Activated naive CD4-positive, alpha-beta T cell treated with anti-CD3 and anti-CD28 coated beads, Interleukin-2, amount 10 ng/mL, durations not matched to agents 7 days and 5 days (primary cell): ENCODE data around the gene CCM2L.
A peak's percentile ranks its signal among the peaks of the same experiment; 100 is the strongest.

Experiments used
- CTCF ChIA-PET: fragments of 350-600 bp; sonication (Branson Sonifier 250); formaldehyde crosslinking; loops from one replicate; lab custom pipeline; 2021; ENCODE audit warnings: antibody characterized with exemption; lab: Charles Lee
- DNase-seq: peaks from one replicate; pipeline ENCODE4 v3.0.0-alpha.2; 2020
- H3K27ac Mint-ChIP-seq: one replicate; pipeline ENCODE4 v1.8.0; 2021; ENCODE audit warnings: mild to moderate bottlenecking, moderate library complexity, mixed read lengths
- H3K27me3 Mint-ChIP-seq: one replicate; pipeline ENCODE4 v1.8.0; 2021; ENCODE audit warnings: mild to moderate bottlenecking, mixed read lengths
- H3K36me3 Mint-ChIP-seq: one replicate; pipeline ENCODE4 v1.8.0; 2021; ENCODE audit warnings: mixed read lengths
- H3K4me1 Mint-ChIP-seq: one replicate; pipeline ENCODE4 v1.8.0; 2021; ENCODE audit warnings: mixed read lengths
- H3K4me3 Mint-ChIP-seq: one replicate; pipeline ENCODE4 v1.8.0; 2021; ENCODE audit warnings: mild to moderate bottlenecking, moderate library complexity, mixed read lengths
- H3K9me3 Mint-ChIP-seq: one replicate; pipeline ENCODE4 v1.8.0; 2021; ENCODE audit warnings: mixed read lengths

The CCM2L gene

GRCh38 chr20:32010101-32010500 lies at the start of gene CCM2L:
CCM2L (plus strand) TSS chr20:32010438; CDS start chr20:32010455, 17 bp downstream.
- H3K36me3 Mint-ChIP-seq, result no peaks in the 10 kb centered on the region
- peaks cover 39% of the 10 kb centered on the region for H3K27me3 Mint-ChIP-seq
- H3K27ac Mint-ChIP-seq, result no peak within 1 kb of the TSS
- peaks cover 11% of the 10 kb centered on the region for H3K4me1 Mint-ChIP-seq
- H3K9me3 Mint-ChIP-seq, result no peaks in the 10 kb centered on the region
- no peak within 1 kb of the TSS for H3K4me3 Mint-ChIP-seq
- DNase-seq, result no peak
- CTCF ChIA-PET, result no interaction called here

- peaks cover 67% of the 10 kb centered on the region for H3K27me3 Mint-ChIP-seq
- no peak overlapping the region for H3K4me3 Mint-ChIP-seq
- H3K4me1 Mint-ChIP-seq, result peaks cover 4% of the 10 kb centered on the region
- no peak for DNase-seq
- H3K36me3 Mint-ChIP-seq, result no peaks in the 10 kb centered on the region
- CTCF ChIA-PET, result no interaction called here
- H3K9me3 Mint-ChIP-seq, result no peaks in the 10 kb centered on the region
- no peak overlapping the region for H3K27ac Mint-ChIP-seq
These were observed 47.5 kb upstream of the CCM2L start for GRCh38 chr20:31962761-31963160.

GRCh38 chr20:31963889-31964288 lies 46.3 kb upstream of the CCM2L start:
- H3K36me3 Mint-ChIP-seq, result no peaks in the 10 kb centered on the region
- CTCF ChIA-PET, result interaction anchor here (1.0 kb wide), 1 partner anchor 108 kb away, joined by 3 read pairs; no protein-coding TSS in a partner anchor
- H3K4me1 Mint-ChIP-seq, result peaks cover 8% of the 10 kb centered on the region
- no peak overlapping the region for H3K4me3 Mint-ChIP-seq
- H3K27ac Mint-ChIP-seq, result no peak overlapping the region
- no peaks in the 10 kb centered on the region for H3K9me3 Mint-ChIP-seq
- peaks cover 75% of the 10 kb centered on the region for H3K27me3 Mint-ChIP-seq
- no peak for DNase-seq

GRCh38 chr20:31966991-31967655 lies 43.1 kb upstream of the CCM2L start:
- Mint-ChIP-seq H3K9me3 (no peaks in the 10 kb centered on the region), H3K36me3 (no peaks in the 10 kb centered on the region), H3K4me3 (peak overlapping the region; percentile 46), H3K4me1 (peaks cover 10% of the 10 kb centered on the region), H3K27ac (no peak overlapping the region), H3K27me3 (peaks cover 75% of the 10 kb centered on the region)
- no peak for DNase-seq
- CTCF ChIA-PET, result interaction anchor here (1.0 to 1.5 kb wide), 2 partner anchors 14 to 59 kb away, joined by 3 to 7 read pairs; partner anchors contain the start of gene PDRG1

- Mint-ChIP-seq H3K4me1 (peaks cover 10% of the 10 kb centered on the region), H3K27ac (no peak within 1 kb of the TSS), H3K36me3 (no peaks in the 10 kb centered on the region), H3K27me3 (peaks cover 68% of the 10 kb centered on the region), H3K9me3 (no peaks in the 10 kb centered on the region), H3K4me3 (peak within 1 kb of the TSS; percentile 81)
- DNase-seq, result peak; percentile 55
- CTCF ChIA-PET, result interaction anchor here (1.0 to 1.3 kb wide), 2 partner anchors 58 to 121 kb away, joined by 3 to 4 read pairs; no protein-coding TSS in a partner anchor
These were observed 42.4 kb upstream of the CCM2L start, which contains the start of gene XKR7 for GRCh38 chr20:31967830-31968249. XKR7 (plus strand) TSS chr20:31968151; CDS start chr20:31968176, 25 bp downstream.

- Mint-ChIP-seq H3K4me1 (peaks cover 10% of the 10 kb centered on the region), H3K9me3 (no peaks in the 10 kb centered on the region), H3K27ac (no peak overlapping the region), H3K27me3 (peaks cover 70% of the 10 kb centered on the region), H3K4me3 (peak overlapping the region; percentile 81), H3K36me3 (no peaks in the 10 kb centered on the region)
- peak; percentile 91 for DNase-seq
- CTCF ChIA-PET, result interaction anchor here (1.0 to 1.3 kb wide), 2 partner anchors 58 to 122 kb away, joined by 3 to 4 read pairs; no protein-coding TSS in a partner anchor
These were observed 41.7 kb upstream of the CCM2L start for GRCh38 chr20:31968291-31969126.

- Mint-ChIP-seq H3K36me3 (no peaks in the 10 kb centered on the region), H3K4me1 (peaks cover 10% of the 10 kb centered on the region), H3K27ac (no peak overlapping the region), H3K4me3 (no peak overlapping the region), H3K9me3 (no peaks in the 10 kb centered on the region), H3K27me3 (peaks cover 66% of the 10 kb centered on the region)
- DNase-seq, result no peak
- CTCF ChIA-PET, result interaction anchor here (0.7 kb wide), 1 partner anchor 18 kb away, joined by 3 read pairs; the partner anchor contains the start of gene PDRG1
These were observed 40.2 kb upstream of the CCM2L start for GRCh38 chr20:31969991-31970390.

- Mint-ChIP-seq H3K9me3 (no peaks in the 10 kb centered on the region), H3K27ac (no peak overlapping the region), H3K27me3 (peaks cover 47% of the 10 kb centered on the region), H3K4me3 (no peak overlapping the region), H3K4me1 (peaks cover 6% of the 10 kb centered on the region), H3K36me3 (no peaks in the 10 kb centered on the region)
- DNase-seq, result no peak
- CTCF ChIA-PET, result no interaction called here
These were observed 37.7 kb upstream of the CCM2L start for GRCh38 chr20:31972471-31973021.

GRCh38 chr20:31974296-31974695 lies 35.9 kb upstream of the CCM2L start:
- CTCF ChIA-PET, result interaction anchor here (0.7 kb wide), 1 partner anchor 61 kb away, joined by 3 read pairs; no protein-coding TSS in a partner anchor
- H3K36me3 Mint-ChIP-seq, result no peaks in the 10 kb centered on the region
- no peaks in the 10 kb centered on the region for H3K9me3 Mint-ChIP-seq
- no peak overlapping the region for H3K4me3 Mint-ChIP-seq
- no peaks in the 10 kb centered on the region for H3K4me1 Mint-ChIP-seq
- peaks cover 31% of the 10 kb centered on the region for H3K27me3 Mint-ChIP-seq
- no peak overlapping the region for H3K27ac Mint-ChIP-seq
- no peak for DNase-seq

GRCh38 chr20:31974951-31975487 lies 35.2 kb upstream of the CCM2L start:
- Mint-ChIP-seq H3K36me3 (no peaks in the 10 kb centered on the region), H3K27me3 (peaks cover 28% of the 10 kb centered on the region), H3K4me3 (no peak overlapping the region), H3K27ac (no peak overlapping the region), H3K9me3 (no peaks in the 10 kb centered on the region), H3K4me1 (no peaks in the 10 kb centered on the region)
- DNase-seq, result no peak
- CTCF ChIA-PET, result interaction anchor here (0.7 kb wide), 1 partner anchor 61 kb away, joined by 3 read pairs; no protein-coding TSS in a partner anchor

- Mint-ChIP-seq H3K4me1 (no peaks in the 10 kb centered on the region), H3K27me3 (peaks cover 24% of the 10 kb centered on the region), H3K36me3 (no peaks in the 10 kb centered on the region), H3K4me3 (no peak overlapping the region), H3K9me3 (no peaks in the 10 kb centered on the region), H3K27ac (no peak overlapping the region)
- CTCF ChIA-PET, result interaction anchor here (1.5 kb wide), 1 partner anchor 24 kb away, joined by 3 read pairs; the partner anchor contains the start of gene PDRG1
- no peak for DNase-seq
These were observed 34.4 kb upstream of the CCM2L start for GRCh38 chr20:31975874-31976273.

GRCh38 chr20:31977080-31977479 lies 33.2 kb upstream of the CCM2L start:
- no peaks in the 10 kb centered on the region for H3K4me1 Mint-ChIP-seq
- H3K27me3 Mint-ChIP-seq, result peaks cover 16% of the 10 kb centered on the region
- no peak overlapping the region for H3K27ac Mint-ChIP-seq
- H3K9me3 Mint-ChIP-seq, result no peaks in the 10 kb centered on the region
- DNase-seq, result no peak
- no peaks in the 10 kb centered on the region for H3K36me3 Mint-ChIP-seq
- H3K4me3 Mint-ChIP-seq, result no peak overlapping the region
- CTCF ChIA-PET, result no interaction called here

GRCh38 chr20:31979713-31980426 lies 30.4 kb upstream of the CCM2L start:
- CTCF ChIA-PET, result no interaction called here
- H3K27me3 Mint-ChIP-seq, result peaks cover 13% of the 10 kb centered on the region
- no peaks in the 10 kb centered on the region for H3K36me3 Mint-ChIP-seq
- no peaks in the 10 kb centered on the region for H3K4me1 Mint-ChIP-seq
- H3K4me3 Mint-ChIP-seq, result no peak overlapping the region
- H3K9me3 Mint-ChIP-seq, result no peaks in the 10 kb centered on the region
- H3K27ac Mint-ChIP-seq, result no peak overlapping the region
- DNase-seq, result no peak
